ENCODE data around the gene SMARCC2. TPM values are rescaled to one million over a fixed set of nuclear protein-coding genes. Genes with fewer than 3 reads are reported as not detected.
"Not testable (repeated sequence)": the region's sequence is repeated elsewhere in the genome, so short reads cannot be mapped to it uniquely, and the experiment has no call there.

SMARCC2 gene
- polyA plus RNA-seq, 1 donor, result 160 TPM

DNA sequence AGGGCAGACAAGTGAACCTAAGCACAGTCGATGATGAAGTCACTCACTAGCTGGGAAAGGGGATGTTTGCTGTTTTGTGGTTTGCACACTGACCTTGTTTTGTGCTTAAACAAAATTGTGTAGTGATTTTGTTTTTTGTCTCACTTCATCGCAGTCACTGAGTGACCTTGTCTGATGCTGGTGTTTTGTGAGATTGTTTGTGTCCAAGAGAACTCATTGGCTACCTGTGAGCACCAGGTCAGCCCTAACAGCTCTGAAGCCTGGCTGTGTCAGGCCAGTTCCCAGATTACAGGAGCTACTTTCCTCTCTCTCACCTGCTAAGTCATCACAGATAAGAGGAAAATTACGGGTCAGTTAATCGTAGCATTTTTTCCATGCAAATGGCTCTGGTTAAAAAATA is 65.2 kb downstream of the SMARCC2 start:
- no peak for DNase-seq

- DNase-seq, result no peak
Observed at GRCh38 chr12:56122637-56123036, 66.6 kb downstream of the SMARCC2 start.

DNA sequence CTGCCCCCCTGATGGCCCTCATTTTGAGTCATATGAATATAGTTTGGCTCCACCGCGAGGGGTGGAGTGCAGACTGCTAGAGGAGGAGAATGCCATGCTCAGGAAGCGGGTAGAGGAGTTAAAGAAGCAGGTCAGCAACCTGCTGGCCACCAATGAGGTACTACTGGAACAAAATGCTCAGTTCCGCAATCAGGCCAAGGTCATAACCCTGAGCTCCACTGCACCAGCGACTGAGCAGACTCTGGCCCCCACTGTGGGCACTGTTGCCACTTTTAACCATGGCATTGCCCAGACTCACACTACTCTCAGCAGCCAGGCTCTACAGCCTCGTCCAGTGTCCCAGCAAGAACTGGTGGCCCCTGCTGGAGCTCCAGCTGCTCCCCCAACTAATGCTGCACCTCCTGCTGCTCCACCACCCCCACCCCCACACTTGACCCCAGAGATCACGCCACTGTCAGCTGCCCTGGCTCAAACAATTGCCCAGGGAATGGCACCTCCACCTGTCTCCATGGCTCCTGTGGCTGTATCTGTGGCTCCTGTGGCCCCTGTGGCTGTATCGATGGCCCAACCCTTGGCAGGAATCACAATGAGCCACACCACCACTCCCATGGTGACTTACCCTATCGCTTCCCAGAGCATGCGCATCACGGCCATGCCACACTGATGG is 67.9 kb downstream of the SMARCC2 start:
- no peak for DNase-seq

- no peak for DNase-seq
Observed at GRCh38 chr12:56120158-56120846, 69.0 kb downstream of the SMARCC2 start.

GRCh38 chr12:56119361-56119796 is 69.9 kb downstream of the SMARCC2 start:
- peak; percentile 88 for DNase-seq

DNA sequence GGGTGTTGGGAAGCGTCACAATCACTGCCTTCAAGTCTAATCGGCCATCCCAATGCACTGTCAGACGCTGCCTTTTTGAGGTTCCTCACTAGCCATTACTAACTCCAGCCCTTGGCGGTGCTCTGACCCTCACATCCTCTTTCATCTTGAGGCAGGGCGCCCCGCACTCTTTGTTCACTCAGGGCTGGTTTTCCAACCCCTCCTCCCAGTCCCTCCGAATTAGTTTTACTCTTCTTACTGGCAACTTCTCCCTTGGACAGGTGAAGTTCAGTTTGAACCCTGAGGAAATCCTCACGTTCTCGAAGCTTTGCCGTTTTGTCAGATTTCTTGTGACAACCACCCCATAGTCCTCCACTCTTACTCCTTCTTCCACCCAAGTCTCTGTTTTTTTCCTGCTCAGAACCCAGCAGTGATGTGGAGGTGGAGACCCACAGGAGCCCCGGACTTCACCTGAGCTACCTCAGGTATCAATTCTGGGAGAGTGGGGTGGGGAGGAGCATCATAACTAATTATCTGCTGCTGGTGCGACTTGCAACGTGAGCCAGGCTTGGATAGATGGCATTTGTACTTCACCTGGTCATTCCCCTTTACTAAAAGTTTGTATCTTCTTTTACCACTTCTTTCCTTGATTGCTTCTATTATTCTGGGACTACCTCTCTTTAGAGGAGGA is 70.5 kb downstream of the SMARCC2 start:
- no peak for DNase-seq

DNA sequence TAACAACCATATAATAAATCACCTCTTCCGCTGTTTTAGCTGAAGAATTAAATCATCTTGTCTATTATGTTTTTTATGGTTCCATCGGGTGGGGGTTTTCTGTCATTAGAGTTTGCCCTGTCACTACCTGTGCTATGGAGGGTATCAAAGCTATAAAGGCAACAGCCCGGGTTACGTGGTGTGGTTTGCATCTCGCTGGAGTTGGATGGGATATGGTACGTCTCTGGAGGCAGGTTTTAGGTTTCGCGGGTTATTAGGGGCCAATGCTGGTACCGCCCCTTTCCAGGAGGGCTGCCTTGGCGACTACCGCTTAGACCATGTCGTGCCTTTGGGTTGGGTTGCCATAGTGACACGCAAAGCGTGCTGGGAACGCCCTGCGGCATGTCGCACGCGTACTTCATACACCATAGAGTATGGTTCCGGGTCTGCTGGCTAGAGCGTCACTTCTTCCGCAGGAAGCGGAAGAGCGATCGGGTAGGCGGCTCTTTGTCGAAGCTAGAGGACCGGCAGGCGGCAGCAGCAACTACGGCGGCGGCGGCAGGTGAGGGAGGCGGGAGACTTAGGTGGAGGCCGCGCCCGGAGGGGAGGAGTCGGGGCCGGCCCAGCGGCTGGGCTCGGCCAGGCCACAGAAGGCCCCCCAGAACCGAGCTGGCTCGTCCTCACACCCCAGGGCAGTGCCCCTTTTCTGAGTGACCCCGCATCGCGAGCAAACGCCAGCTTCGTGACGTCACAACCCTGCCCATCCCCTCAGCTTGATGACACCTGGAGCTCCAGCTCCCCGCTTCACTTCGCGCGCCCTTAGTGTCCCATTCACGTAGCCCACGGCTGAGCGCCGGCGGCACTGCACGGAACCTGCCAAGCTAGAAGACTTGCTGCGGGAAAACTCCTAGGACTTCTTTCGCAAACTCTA is 71.2 kb downstream of the SMARCC2 start, which contains the start of gene ZC3H10:
Gene ZC3H10 (plus strand): TSS at position 489 of the 910 bp plus-strand sequence. CDS start 2,297 bp downstream, outside the sequence.
- DNase-seq, result peak; percentile 98

DNA sequence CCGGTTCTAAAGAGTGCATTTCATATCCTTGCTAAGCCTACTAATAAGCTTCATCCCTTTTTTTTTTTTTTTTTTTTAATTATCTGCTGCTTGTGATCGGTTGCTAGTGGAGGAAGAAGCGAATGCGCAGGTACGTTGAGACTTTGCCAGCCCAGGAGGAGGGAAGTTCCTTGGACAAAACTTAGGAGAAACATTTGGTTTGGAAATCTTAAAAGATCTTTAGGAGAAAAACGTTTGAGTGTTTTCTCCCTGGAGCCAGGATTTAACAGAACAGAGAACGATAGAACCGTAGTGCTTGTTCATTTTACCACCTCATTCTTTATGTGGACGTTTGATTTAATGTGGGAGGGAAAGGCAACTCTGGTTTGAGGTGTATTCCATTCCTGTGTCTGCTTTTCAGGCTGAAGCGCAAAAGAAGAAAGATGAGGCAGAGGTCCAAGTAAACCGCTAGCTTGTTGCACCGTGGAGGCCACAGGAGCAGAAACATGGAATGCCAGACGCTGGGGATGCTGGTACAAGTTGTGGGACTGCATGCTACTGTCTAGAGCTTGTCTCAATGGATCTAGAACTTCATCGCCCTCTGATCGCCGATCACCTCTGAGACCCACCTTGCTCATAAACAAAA is 72.1 kb downstream of the SMARCC2 start:
- DNase-seq, result not testable (repeated sequence)

DNA sequence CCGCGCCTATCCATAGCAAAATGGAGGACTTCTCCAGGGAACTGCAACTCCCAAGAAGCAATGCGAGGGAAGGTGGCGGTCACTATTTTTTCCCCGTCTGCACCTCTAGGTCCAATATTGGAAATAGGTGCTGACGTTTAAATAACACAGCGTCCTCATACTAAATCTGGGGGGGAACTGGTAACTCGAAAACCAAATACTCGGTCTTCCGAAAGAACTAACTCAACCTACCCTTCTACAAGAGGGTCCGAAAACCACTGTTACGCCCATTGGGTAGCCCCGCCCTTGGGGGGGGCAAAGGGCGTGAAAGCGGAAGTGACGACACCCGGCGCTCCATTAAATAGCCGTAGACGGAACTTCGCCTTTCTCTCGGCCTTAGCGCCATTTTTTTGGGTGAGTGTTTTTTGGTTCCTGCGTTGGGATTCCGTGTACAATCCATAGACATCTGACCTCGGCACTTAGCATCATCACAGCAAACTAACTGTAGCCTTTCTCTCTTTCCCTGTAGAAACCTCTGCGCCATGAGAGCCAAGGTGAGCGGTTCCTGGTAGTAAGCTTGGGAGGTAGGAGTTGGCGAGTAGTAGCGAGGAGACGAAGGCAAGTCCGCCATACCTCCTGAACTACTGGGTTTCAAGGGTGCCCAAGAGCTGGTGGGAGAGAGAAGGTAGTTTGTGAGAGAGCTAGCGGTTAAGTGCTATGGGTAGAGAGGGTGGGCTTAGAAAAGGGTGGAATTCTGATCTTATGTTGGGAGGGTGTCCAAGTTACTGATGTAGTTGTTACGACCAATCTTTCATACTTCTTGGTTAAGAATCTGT is 72.8 kb downstream of the SMARCC2 start, which contains the start of gene RPL41:
Gene RPL41 (plus strand): TSS at position 367 of the 815 bp plus-strand sequence.
- DNase-seq, result peak; percentile 98

DNA sequence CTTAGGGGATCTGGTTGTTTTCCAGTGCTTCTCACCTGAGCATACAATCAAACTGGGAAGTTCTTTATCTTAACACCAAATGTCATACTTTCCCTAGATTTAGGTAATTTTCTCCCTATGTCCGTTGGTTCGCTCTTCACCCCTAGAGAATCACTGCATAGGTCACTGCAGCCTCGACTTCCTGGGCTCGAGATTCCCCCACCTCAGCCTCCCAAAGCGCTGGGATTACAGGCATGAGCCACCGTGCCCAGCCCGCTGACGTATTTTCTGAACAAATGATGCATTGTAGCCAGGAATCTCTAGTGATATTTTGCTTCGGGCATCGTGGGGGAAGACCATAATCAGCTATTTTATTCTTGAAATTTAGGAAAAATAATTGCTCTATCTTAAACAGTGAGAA is 74.0 kb downstream of the SMARCC2 start:
- no peak for DNase-seq

- DNase-seq, result no peak
Observed at GRCh38 chr12:56114084-56114483, 75.2 kb downstream of the SMARCC2 start.

Other genes with a start within 250 kb of the SMARCC2 start
- gene PMEL, start 223.4 kb downstream of the SMARCC2 start, polyA plus RNA-seq (ENCODE audit: insufficient read length), result 3.9 TPM
- gene CDK2, start 222.7 kb downstream of the SMARCC2 start, polyA plus RNA-seq (ENCODE audit: insufficient read length), result 69.2 TPM
- gene RAB5B, start 215.4 kb downstream of the SMARCC2 start, polyA plus RNA-seq (ENCODE audit: insufficient read length), result 163 TPM
- gene SUOX, start 192.2 kb downstream of the SMARCC2 start, polyA plus RNA-seq (ENCODE audit: insufficient read length), result 55.5 TPM
- gene IKZF4, start 168.4 kb downstream of the SMARCC2 start, polyA plus RNA-seq (ENCODE audit: insufficient read length), result 25.6 TPM
- gene RPS26, start 147.6 kb downstream of the SMARCC2 start, polyA plus RNA-seq (ENCODE audit: insufficient read length), result 113 TPM
- gene ERBB3, start 109.3 kb downstream of the SMARCC2 start, polyA plus RNA-seq (ENCODE audit: insufficient read length), result 111 TPM
- 164 TPM for gene PA2G4, start 84.9 kb downstream of the SMARCC2 start, polyA plus RNA-seq (ENCODE audit: insufficient read length)
- 4,270 TPM for gene RPL41, start 72.8 kb downstream of the SMARCC2 start, polyA plus RNA-seq (ENCODE audit: insufficient read length)
- 5.8 TPM for gene ZC3H10, start 71.2 kb downstream of the SMARCC2 start, polyA plus RNA-seq (ENCODE audit: insufficient read length)
- gene ESYT1, start 61.2 kb downstream of the SMARCC2 start, polyA plus RNA-seq (ENCODE audit: insufficient read length), result 81.2 TPM
- gene MYL6B, start 36.9 kb downstream of the SMARCC2 start, polyA plus RNA-seq (ENCODE audit: insufficient read length), result 155 TPM
- gene MYL6, start 31.1 kb downstream of the SMARCC2 start, polyA plus RNA-seq (ENCODE audit: insufficient read length), result 1,671 TPM
- gene RNF41, start 32.4 kb upstream of the SMARCC2 start, polyA plus RNA-seq (ENCODE audit: insufficient read length), result 45.4 TPM
- gene NABP2, start 34.9 kb upstream of the SMARCC2 start, polyA plus RNA-seq (ENCODE audit: insufficient read length), result 31.5 TPM
- gene SLC39A5, start 40.6 kb upstream of the SMARCC2 start, polyA plus RNA-seq (ENCODE audit: insufficient read length), result 51.0 TPM
- gene ANKRD52, start 68.9 kb upstream of the SMARCC2 start, polyA plus RNA-seq (ENCODE audit: insufficient read length), result 35.9 TPM
- gene COQ10A, start 77.5 kb upstream of the SMARCC2 start, polyA plus RNA-seq (ENCODE audit: insufficient read length), result 23.7 TPM
- 241 TPM for gene CS, start 110.8 kb upstream of the SMARCC2 start, polyA plus RNA-seq (ENCODE audit: insufficient read length)
- gene CNPY2, start 126.5 kb upstream of the SMARCC2 start, polyA plus RNA-seq (ENCODE audit: insufficient read length), result 157 TPM
- 135 TPM for gene PAN2, start 144.5 kb upstream of the SMARCC2 start, polyA plus RNA-seq (ENCODE audit: insufficient read length)
- gene IL23A, start 149.4 kb upstream of the SMARCC2 start, polyA plus RNA-seq (ENCODE audit: insufficient read length), result 1.2 TPM
- gene STAT2, start 170.6 kb upstream of the SMARCC2 start, polyA plus RNA-seq (ENCODE audit: insufficient read length), result 153 TPM
- 0.08 TPM for gene APOF, start 173.4 kb upstream of the SMARCC2 start, polyA plus RNA-seq (ENCODE audit: insufficient read length)